Activated T-helper 1 cell treated with Interleukin-2 at 50 U/mL for 16 hours (primary cell): Measurements from ENCODE around the gene EDA.

Source experiments
- DNase-seq: peaks from one replicate; pipeline ENCODE4 v3.0.0-alpha.2; 2020; ENCODE audit warnings: low read depth

Gene EDA

DNA sequence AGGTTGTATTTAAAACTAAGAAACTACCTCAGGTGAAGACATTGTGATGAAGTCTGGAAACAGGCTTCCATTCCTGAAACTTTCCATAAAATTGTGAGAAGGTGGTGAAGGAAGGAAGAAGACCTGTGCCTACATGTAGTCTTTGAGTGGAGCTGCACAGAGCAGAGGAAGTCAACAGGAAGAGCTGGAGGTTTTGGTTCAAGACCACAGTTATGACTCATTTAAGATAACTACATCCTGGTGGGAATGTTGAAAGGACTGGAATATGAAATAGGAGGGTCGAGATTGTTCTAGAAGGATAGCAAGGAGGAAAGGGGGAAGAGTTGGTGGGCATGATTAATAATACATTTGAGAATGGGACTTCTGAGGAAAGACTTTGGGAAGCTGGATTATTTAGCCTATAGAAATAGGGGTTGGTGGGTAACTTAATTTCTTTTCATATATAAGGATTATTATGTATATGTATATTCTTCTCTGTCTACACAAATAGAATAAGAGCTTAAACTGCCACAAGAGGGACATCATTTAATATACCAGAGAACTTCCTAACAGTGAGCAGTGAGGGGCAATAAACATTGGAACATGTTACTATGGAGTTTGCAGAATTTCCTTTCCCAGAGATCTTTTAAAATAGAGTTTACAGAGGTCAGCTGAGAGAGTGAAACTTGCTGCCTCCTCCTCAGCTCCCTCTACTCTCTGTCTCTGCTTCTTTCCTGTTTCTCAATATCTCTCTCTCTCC is 410.4 kb downstream of the EDA start:
- DNase-seq: no peak

DNA sequence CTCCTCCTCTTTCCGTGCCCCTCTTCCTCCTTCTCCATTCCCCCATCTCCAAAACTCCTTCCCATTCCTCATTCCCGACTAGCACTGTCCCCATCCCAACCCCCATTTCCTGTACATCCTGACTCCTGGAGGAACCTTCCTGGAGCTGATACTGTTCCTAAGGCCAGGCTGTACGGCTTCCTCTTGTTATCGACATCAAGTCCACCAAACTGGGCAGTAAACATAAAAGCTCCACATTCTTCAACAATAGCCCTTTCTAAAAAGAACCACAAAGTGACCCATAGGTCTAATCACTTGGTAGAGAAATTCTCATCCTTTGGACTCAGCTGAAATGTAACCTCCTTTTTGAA is 410.9 kb downstream of the EDA start:
- no peak for DNase-seq

DNA sequence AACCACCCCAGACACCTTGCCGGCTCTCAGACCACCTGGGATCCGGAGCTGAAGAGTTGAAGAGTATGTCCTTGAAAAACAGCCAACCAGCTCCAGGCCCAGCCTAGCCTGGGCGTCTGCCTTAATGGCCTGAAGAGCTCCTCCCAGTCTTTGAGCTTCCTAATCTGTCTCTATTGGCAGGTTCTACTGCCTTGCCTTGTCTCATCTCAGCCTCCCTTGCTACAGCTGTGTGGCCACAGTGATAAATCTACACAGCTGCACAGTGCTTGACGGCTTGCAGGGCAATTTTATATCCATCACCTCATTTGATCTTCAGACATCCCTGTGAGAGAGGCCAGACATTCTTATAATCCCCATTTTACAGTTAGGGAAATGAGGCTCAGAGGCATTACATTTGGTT is 413.9 kb downstream of the EDA start:
- no peak for DNase-seq

DNA sequence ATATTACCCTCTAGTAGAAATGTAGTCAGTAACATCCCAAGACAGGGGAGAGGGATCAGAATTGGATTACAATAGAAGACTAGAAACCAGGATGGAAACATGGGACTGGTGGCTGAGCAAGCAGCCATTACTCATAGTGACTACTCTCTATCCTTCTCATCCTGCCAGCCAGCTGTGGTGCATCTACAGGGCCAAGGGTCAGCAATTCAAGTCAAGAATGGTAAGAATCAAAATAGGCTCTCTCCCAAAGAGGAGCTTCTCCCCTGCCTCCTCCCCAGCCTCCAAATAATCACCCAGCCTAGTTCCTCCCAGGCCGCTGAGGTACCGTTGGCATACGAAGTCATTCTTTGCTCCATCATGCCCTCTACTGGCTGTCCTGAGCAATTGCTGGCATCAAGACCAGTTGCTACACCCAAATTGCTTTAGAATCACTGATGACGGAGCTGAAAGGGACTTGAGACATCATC is 414.4 kb downstream of the EDA start:
- no peak for DNase-seq

DNA sequence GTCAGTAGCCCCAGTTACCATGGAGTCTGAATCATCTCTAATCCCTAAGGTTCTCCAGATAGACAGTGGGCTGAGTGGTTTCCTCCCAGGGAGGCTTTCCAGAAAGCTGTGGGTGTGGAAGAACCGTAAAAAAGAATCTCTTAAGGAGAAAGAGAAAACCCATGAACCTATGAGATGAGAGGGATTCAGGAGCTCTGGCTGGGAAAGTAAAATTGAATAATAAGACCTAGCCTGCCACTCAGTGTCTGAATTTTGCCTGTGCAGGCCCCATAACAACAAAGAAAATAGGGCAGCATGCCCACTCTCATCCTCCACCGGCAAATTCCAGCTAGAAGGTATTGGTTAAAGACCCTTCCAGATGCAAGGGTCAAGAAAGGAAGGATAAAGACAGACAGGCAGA is 416.9 kb downstream of the EDA start:
- DNase-seq: no peak

DNA sequence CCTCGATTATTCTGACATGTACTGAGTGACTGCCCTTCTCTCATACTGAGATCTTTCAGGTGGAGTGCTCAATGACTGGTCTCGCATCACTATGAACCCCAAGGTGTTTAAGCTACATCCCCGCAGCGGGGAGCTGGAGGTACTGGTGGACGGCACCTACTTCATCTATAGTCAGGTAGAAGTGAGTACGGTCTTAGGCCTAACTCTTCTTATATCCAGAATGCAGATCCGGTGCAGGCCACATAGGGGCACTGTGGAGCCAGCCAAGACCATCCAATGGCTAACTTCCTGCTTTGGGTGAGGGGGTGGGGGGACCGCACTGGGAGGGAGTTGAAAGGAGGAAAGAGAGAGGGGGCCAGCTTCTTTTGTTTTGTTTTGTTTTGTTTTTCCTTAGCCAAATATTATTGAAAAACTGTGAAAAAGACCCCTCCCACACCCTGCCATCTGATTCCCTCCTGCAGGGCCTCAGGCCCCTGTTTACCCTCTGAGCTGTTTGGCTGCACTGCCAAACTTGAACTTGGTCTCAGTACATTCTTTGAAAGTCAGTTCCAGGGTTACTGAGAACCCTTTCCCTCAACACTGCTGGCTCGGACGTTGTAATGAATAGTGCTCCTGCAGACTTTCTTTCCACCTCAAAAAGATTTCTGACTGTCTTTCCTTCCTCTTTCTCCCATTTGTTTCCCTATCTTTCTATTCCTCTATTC is 417.6 kb downstream of the EDA start:
- DNase-seq: no peak

DNA sequence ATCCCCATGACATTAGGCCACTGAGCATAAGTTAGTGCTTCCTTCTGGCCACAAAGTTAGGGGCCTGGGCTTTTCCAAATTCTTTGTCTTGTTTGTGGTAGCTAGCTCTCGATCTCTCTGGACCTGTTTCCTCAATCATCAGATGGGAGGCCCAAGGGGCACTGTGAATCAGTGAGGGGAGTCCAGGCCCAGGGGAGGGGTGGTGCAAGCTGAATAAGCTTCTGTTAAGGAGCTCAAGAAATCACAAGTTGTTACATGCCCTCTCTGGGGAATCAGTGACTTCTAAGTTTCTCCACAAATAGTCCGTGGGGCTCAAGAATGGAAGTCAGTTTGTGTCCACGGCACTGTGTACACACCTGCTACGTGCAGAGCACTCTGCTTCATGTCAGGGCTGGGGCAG is 418.7 kb downstream of the EDA start:
- DNase-seq: no peak

DNA sequence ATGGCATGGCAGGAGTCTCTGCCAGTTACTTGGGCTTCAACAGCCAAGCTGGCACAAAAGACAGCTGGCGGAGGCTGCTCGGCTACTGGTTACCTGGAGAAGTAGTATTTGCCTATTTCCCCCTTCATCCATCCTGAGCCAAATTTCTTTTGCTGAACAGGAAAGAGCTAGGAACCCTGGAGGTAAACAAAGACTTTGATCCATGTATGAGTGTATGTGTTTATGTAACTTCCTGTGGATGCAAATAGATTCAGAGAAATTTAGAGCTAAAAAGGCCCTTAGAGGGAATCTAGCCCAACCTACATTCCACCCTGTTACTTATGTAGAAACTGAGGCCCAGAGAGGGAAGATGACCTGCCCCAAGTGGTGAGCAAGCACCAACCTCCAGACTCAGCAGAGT is 422.6 kb downstream of the EDA start:
- no peak for DNase-seq

DNA sequence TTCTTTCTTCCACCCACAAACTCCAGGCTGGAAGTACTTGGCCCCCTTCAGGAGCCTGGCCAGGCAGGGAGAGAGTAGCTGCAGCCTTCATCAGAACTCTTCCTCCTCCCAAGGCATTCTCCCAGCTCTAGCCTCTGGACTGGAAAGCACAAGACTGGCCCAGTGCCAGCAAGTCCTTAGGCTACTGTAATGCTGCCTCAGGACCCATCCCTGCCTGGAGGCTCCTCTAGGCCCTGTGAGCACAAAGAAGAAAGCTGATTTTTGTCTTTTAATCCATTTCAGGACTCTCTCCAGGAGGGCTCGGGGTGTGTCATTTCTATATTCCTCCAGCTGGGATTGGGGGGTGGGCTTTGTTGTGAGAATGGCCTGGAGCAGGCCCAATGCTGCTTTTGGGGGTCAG is 423.0 kb downstream of the EDA start:
- no peak for DNase-seq

DNA sequence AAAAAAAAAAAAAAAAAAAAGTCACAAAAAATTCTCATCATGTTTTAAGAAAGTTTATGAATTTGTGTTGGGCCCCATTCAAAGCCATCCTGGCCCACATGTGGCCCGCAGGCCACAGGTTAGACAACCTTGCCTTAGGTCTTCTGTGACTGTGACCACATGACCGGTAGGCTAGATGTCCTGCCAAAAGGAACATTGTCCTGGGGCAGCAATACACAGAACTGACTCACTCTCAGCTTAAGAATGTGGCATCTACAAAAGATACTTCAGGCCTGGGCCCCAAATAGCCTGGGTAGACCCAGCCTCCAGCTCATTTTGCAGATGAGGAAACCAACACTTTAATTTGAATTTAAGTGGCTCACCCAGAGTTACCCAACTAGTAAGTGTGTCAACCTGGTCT is 423.8 kb downstream of the EDA start:
- DNase-seq: no peak

DNA sequence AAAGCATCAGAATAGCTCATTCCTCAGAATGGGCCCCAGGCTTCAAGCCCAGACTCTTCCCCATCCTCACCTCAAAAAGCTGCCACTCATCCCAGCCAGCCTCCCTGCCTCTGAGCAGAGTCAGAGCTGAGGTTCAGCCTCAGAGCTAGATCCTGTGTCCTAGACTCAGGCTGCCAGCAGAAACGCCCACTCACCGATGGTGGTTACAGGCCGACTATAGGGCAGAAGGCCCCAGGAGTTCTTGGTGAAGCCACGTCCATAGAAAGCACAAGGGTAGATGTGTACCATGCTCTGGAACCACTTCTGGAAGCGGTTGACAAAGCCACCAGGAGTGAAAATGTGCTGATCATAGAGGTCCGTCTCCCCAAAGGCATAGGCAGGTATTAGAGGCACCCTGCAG is 426.1 kb downstream of the EDA start:
- no peak for DNase-seq

DNA sequence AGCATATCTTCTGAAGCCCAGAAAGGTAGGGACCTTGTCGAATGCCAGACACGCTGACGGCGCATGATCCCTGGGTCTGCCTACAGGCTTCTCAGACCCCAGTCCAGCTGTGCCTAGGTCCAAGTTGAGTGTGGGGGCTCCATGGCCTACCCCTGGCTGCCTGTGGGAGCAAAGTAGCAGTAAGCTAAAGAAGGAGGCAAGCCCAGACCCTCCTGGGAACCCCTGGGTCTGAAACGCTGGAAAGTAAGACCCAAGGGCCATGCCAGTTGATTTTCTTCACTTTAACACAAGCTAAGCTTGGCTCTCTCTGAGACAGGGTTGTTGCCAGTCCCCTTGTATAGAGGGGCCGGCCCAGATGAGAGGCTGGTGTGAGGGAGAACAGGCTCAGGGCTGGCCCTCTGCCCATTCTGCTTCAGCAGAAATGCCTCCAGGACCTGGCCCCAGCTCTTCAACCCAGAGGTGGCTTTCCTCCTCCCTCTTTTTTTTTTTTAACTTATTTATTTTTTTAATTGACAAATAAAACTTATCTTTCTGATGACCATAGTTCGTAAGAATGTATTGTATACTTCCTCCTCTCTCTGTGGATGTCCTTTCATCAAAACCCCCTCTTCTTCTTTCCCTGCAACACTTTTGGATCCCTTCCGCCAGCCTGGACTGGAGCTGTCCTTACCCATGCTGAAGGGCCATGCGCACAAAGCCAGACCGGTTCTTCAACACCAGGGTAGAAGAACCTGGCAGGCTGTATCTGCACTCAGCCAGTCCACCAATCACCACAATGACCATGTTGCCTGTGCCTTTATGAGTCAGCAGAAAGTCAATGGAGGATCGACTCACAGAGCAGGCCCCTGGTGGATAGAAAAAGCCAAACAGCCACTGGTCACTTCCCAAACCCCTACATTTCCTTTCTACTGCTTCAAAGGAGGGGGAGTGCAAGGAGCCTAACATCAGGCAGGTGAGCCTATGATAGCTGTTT is 426.8 kb downstream of the EDA start:
- DNase-seq: no peak

DNA sequence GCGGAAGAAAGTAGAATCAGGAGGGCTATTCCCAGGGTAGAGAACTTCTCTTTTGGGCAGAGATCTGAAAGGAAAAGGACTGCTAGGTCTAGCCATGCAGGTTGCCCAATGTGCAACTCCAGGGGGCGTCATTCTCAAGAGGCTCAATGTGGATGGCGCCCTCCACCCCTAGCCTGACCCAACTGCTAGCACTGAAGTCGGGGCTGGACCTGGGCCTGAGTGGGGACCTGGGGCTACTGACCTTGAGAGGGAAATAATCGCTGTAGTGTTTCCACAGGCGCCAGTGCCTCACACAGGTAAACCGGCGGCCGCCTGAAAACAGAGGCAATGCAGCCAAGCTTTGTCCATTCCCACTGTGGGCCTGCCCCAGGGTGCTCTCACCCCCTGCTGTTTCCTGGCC is 427.8 kb downstream of the EDA start:
- no peak for DNase-seq

DNA sequence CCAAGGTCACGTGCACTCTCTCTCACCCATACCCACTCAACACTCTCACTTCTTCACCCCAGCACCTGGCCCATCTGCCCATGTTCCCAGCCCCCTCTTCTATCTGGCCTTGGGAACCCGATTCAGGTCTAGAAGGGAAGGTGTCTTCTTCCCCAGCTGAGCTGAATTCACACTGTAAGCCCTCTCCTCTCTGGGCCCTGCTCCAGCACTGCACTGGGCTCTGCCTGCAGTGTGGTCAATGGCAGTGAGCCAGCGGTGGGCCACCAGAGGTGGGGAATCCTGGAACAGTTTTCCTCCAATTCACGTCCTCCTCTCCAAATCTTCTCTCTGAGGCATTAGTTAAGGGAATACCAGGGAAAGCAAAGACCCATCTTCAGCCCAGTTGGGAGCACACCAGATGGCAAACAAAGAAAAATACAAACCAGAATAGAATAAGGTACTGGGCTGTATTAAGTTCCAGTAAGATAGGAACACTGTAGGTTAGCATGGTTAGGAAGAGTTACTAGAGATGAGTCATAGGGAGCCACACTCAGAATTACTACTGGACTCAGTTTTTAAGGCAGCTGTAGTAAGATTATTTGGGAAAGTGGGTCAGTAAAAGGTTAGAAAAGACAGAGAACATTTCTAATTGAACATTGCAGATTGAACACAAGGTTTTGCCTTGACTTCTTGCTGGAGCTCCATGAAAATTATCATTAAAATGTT is 428.8 kb downstream of the EDA start:
- DNase-seq: no peak

DNA sequence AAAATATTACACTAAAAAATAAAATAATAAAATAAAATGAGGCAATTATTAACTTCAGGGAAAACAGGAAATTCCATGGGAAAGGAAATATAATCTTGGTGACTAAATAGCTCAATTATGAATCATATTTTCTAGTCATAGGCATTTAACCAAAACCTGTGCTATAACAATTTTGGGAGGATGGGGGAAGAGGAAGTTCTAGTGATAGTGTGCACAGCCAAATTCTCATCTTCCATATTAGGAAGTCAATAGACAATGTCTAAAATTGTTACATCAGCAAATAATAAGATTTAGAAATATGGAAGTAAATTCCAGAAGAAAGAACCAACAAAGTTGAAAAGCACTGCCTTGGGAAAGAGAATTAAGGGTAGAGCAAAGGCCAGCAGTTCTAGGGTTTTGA is 431.1 kb downstream of the EDA start:
- DNase-seq: no peak

DNA sequence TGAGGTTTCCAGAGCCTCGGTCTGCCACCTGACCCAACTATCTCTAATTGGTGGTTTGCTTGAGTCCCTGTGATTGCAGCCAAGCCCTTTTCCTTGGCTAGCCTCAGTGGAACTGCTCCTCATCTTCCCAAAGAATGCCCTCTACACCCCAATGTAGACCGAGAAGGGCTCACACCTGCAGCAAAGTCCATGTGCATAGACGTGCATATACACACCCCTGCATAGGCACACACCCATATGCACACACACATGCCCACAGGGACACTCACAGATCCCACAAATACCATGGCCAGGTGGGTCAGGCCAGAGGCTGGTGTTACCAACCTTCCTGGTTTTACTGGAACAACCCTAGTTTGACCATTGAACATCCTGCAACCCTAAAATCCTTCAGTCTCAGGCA is 433.5 kb downstream of the EDA start:
- no peak for DNase-seq

DNA sequence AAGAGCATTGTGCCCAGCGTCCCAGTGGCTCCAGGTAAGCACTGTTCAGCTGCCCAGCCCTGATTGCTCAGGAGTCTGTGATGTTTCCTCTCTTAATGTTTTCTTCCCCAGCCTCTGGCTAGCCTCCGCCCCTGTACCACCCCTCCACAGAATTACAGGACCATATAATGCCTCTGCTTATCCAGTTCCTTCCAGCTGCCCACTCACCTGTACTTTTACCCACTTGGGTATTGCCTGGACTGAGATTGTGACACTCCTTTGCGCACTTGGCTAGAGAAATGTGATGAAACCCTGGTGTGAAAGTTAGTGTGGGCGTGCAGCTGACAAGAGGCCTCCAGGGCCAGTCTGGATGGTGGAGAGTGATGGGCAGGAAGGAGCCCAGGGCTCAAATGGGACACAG is 434.0 kb downstream of the EDA start, which contains the start of gene AWAT2:
Gene AWAT2 (minus strand): TSS at position 14 of the 400 bp plus-strand sequence. CDS start 6 bp downstream, at position 8.
- no peak for DNase-seq

DNA sequence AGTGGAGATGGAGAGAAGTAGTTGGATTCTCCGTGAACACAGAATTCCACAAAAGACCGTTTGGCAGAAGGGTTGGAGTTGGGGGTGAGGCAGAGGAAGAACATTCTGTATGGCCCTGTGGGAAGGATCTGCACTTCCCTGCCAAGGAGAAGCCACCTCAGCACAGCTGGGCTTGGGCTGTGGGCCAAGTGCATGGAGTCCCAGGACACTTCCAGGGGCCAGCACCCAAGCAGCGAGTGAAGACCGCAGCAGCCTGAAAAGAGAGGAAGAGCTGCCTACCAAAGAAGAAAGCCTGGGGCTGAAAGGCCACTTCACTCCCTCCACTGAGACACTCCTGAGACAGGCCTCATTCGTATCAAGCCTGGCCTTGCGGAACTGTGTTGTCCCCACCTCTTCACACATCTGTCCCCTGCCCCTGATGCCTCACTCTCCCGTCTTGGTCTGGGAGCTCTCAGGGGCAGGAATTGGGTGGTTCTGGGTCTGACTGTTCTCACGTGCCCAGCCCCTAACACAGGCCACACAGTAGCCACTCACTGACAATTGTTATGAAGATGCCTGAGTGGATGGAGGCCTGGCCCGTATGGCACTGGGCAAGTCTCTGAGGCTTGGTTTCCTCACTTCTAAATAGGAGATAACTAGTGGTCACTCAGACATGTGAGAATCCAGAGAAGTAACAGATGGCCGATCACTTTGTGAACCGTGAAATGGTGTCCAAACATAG is 437.1 kb downstream of the EDA start:
- no peak for DNase-seq

DNA sequence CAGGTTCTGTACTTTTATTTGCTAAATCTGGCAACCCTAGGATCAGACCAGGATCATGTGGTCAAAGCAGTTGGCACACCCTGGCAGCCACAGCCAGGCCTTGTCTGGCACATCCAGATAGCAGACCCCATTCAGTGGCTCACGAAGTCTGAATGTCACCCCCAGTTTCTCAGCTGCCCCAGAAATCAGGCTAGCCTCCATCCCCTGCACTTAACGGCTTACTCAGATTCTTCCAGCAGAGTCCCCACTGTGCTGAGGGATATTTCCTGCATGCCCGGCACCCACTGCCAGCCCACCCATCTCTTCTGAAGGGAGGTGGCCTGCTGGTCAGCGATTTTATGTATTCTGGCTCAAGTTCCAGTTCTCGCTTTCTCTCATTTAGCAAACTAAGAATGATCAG is 438.5 kb downstream of the EDA start:
- DNase-seq: no peak

DNA sequence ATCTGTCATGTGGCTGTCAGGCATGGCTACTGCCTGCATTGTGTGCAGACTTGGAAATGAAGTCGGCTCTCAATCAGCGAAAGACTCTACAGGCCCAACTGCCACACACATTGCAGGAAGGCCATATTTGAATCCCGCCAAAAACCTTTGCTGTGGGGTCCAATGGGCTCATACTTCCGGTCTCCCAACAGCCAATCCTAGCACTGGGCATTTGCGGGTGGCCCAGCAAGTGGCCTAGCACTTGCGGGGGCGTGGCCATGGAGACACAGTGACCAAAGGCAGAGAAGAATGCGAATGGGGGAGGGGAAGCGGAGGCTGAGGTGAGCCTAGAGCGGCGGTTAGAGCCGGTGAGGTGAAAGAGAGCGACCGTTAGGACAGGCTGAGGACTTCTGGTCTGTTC is 446.2 kb downstream of the EDA start, which contains the start of gene OTUD6A:
Gene OTUD6A (plus strand): TSS at position 382 of the 400 bp plus-strand sequence. CDS start 68 bp downstream, outside the sequence.
- DNase-seq: no peak

DNA sequence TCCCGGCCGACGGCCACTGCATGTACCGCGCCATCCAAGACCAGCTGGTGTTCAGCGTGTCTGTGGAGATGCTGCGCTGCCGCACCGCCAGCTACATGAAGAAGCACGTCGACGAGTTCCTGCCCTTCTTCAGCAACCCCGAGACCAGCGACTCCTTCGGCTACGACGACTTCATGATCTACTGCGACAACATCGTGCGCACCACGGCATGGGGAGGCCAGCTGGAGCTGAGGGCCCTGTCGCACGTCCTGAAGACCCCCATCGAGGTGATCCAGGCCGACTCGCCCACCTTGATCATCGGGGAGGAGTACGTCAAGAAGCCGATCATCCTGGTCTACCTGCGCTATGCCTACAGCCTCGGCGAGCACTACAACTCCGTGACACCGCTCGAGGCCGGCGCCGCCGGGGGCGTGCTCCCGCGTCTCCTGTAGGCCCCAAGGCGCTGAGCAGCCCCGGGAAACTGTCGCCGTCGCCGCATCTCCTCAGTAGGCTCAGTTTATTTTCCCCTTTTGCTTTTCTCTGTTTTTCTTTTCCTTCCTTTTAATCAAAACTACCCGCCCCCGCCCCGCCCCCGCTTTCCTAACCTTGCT is 447.1 kb downstream of the EDA start:
- DNase-seq: no peak
